ENCODE measurements around the gene MOGAT3. TPM values are rescaled to one million over a fixed set of nuclear protein-coding genes. Genes with fewer than 3 reads are reported as not detected.
A peak's percentile ranks its signal among the peaks of the same experiment; 100 is the strongest.

The MOGAT3 gene
- total RNA-seq, 1 donor from 2014 or later: not detected

- peak; percentile 63 for DNase-seq (ENCODE audit: low read depth)
- H3K4me3 ChIP-seq (ENCODE audit: low read depth, low read length): peak overlapping the region; percentile 20
- H3K27me3 ChIP-seq (ENCODE audit: control insufficient read depth, insufficient read depth, low read length): peaks cover 58% of the 10 kb centered on the region
- FAIRE-seq: no peak
- no peak for TF ChIP-seq CTCF (IDR thresholded peaks at IDR 0.05; ENCODE audit: insufficient read depth, low read length, severe bottlenecking)
- no peaks in the 10 kb centered on the region for H3K36me3 ChIP-seq (ENCODE audit: control insufficient read depth, insufficient read depth, low read length)
Measured at GRCh38 chr7:101173752-101174244, 27.0 kb downstream of the MOGAT3 start.

- DNase-seq (ENCODE audit: low read depth) (peak; percentile 68), FAIRE-seq (no peak)
- no peak for TF ChIP-seq CTCF (IDR thresholded peaks at IDR 0.05; ENCODE audit: insufficient read depth, low read length, severe bottlenecking)
- H3K27me3 ChIP-seq (ENCODE audit: control insufficient read depth, insufficient read depth, low read length): peaks cover 56% of the 10 kb centered on the region
- H3K36me3 ChIP-seq (ENCODE audit: control insufficient read depth, insufficient read depth, low read length): no peaks in the 10 kb centered on the region
- H3K4me3 ChIP-seq (ENCODE audit: low read depth, low read length): peak overlapping the region; percentile 20
Measured at GRCh38 chr7:101172854-101173751, 27.7 kb downstream of the MOGAT3 start.

GRCh38 chr7:101172005-101172853, 28.6 kb downstream of the MOGAT3 start:
- no peak for DNase-seq (ENCODE audit: low read depth)
- peaks cover 57% of the 10 kb centered on the region for H3K27me3 ChIP-seq (ENCODE audit: control insufficient read depth, insufficient read depth, low read length)
- no peaks in the 10 kb centered on the region for H3K36me3 ChIP-seq (ENCODE audit: control insufficient read depth, insufficient read depth, low read length)
- H3K4me3 ChIP-seq (ENCODE audit: low read depth, low read length): no peak overlapping the region
- TF ChIP-seq CTCF (IDR thresholded peaks at IDR 0.05; ENCODE audit: insufficient read depth, low read length, severe bottlenecking): no peak
- FAIRE-seq: no peak

GRCh38 chr7:101171442-101171837, 29.4 kb downstream of the MOGAT3 start:
- FAIRE-seq (no peak), DNase-seq (ENCODE audit: low read depth) (no peak)
- Histone ChIP-seq H3K27me3 (ENCODE audit: control insufficient read depth, insufficient read depth, low read length) (peaks cover 62% of the 10 kb centered on the region), H3K4me3 (ENCODE audit: low read depth, low read length) (no peak overlapping the region), H3K36me3 (ENCODE audit: control insufficient read depth, insufficient read depth, low read length) (no peaks in the 10 kb centered on the region)
- TF ChIP-seq CTCF (IDR thresholded peaks at IDR 0.05; ENCODE audit: insufficient read depth, low read length, severe bottlenecking): peak; percentile 39

- peaks cover 63% of the 10 kb centered on the region for H3K27me3 ChIP-seq (ENCODE audit: control insufficient read depth, insufficient read depth, low read length)
- H3K36me3 ChIP-seq (ENCODE audit: control insufficient read depth, insufficient read depth, low read length): no peaks in the 10 kb centered on the region
- H3K4me3 ChIP-seq (ENCODE audit: low read depth, low read length): no peak overlapping the region
- no peak for DNase-seq (ENCODE audit: low read depth)
- FAIRE-seq: no peak
- TF ChIP-seq CTCF (IDR thresholded peaks at IDR 0.05; ENCODE audit: insufficient read depth, low read length, severe bottlenecking): no peak
Measured at GRCh38 chr7:101170617-101171441, 30.0 kb downstream of the MOGAT3 start.

Data from bronchial epithelial cell (primary cell).